Measurements from ENCODE around the gene SPATA17. TPM values are rescaled to one million over a fixed set of nuclear protein-coding genes. Genes with fewer than 3 reads are reported as not detected.

The SPATA17 gene
- total and polyA plus RNA-seq, 9 donors, result 0.16 to 8.5 (median 0.75) TPM

- intact Hi-C loops (cut with DNase I), result no loop called here
- WGBS, 3 donors, result 63 to 70% (median 67%) methylated on average over 3 of the region's 3 CpGs
- H3K27ac ChIP-seq, result no peak overlapping the region
- H3K4me3 ChIP-seq, result no peak overlapping the region
- TF ChIP-seq POLR2A (IDR thresholded peaks at IDR 0.05), result no peak
- no peak for TF ChIP-seq EP300 (IDR thresholded peaks at IDR 0.05)
- TF ChIP-seq CTCF (IDR thresholded peaks at IDR 0.05), result no peak
- no peak for DNase-seq
- H3K4me1 ChIP-seq (ENCODE audit: insufficient read depth), result no peaks in the 10 kb centered on the region
- no peaks in the 10 kb centered on the region for H3K9me3 ChIP-seq
- H3K36me3 ChIP-seq, result no peaks in the 10 kb centered on the region
- no peaks in the 10 kb centered on the region for H3K27me3 ChIP-seq
These were observed 279.7 kb downstream of the SPATA17 start for GRCh38 chr1:217910791-217911320.

DNA sequence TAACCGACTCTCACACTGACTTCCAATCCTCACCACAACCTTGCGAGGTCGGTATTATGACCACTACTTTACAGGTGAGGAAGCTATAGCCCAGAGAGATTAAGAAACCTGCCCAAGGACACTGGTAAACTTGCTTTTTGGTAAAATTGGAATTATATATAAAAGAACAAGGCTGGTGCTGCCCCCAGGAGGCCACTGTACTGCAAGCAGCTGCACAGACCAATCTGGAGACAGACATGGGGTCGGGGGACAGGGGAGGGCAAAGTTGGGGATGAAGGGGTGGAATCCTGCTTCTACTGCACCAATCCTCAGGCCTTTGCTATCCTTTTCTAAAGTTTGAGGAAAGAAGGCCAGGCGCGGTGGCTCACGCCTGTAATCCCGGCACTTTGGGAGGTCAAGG, 280.8 kb downstream of the SPATA17 start:
- Histone ChIP-seq H3K4me1 (ENCODE audit: insufficient read depth) (no peaks in the 10 kb centered on the region), H3K27me3 (no peaks in the 10 kb centered on the region), H3K9me3 (no peaks in the 10 kb centered on the region), H3K27ac (no peak overlapping the region), H3K36me3 (no peaks in the 10 kb centered on the region), H3K4me3 (no peak overlapping the region)
- 86 to 92% (median 89%) methylated on average over 8 of the region's 8 CpGs for WGBS, 3 donors
- TF ChIP-seq EP300 (IDR thresholded peaks at IDR 0.05) (no peak), POLR2A (IDR thresholded peaks at IDR 0.05) (no peak), CTCF (IDR thresholded peaks at IDR 0.05) (no peak)
- no peak for DNase-seq
- intact Hi-C loops (cut with DNase I), result no loop called here

GRCh38 chr1:217917281-217917887, 286.2 kb downstream of the SPATA17 start:
- Histone ChIP-seq H3K4me1 (ENCODE audit: insufficient read depth) (no peaks in the 10 kb centered on the region), H3K27me3 (no peaks in the 10 kb centered on the region), H3K9me3 (no peaks in the 10 kb centered on the region), H3K36me3 (no peaks in the 10 kb centered on the region), H3K4me3 (no peak overlapping the region), H3K27ac (no peak overlapping the region)
- TF ChIP-seq EP300 (IDR thresholded peaks at IDR 0.05) (no peak), POLR2A (IDR thresholded peaks at IDR 0.05) (no peak), CTCF (IDR thresholded peaks at IDR 0.05) (no peak)
- intact Hi-C loops (cut with DNase I), result no loop called here
- 45 to 57% (median 50%) methylated on average over 13 of the region's 13 CpGs for WGBS, 3 donors
- no peak for DNase-seq

GRCh38 chr1:217919683-217920388, 288.7 kb downstream of the SPATA17 start:
- no peak for TF ChIP-seq POLR2A (IDR thresholded peaks at IDR 0.05)
- no peak for TF ChIP-seq CTCF (IDR thresholded peaks at IDR 0.05)
- TF ChIP-seq EP300 (IDR thresholded peaks at IDR 0.05), result no peak
- Histone ChIP-seq H3K36me3 (no peaks in the 10 kb centered on the region), H3K27ac (no peak overlapping the region), H3K27me3 (no peaks in the 10 kb centered on the region), H3K4me1 (ENCODE audit: insufficient read depth) (no peaks in the 10 kb centered on the region), H3K9me3 (no peaks in the 10 kb centered on the region), H3K4me3 (no peak overlapping the region)
- 65 to 74% (median 71%) methylated on average over 18 of the region's 18 CpGs for WGBS, 3 donors
- intact Hi-C loops (cut with DNase I), result no loop called here
- no peak for DNase-seq

Small RNA genes lying within 50 kb of the gene (small RNA-seq; reads per million reads assigned to genes)
- not detected for gene UBBP2

Other genes starting within 250 kb of the SPATA17 start
- 10 to 100 TPM in 5 of 7 donors, 1 to 10 TPM in 2; 8.8 to 16.5 (median 11.2) TPM for gene GPATCH2, start 254 bp upstream of the SPATA17 start, total RNA-seq
- 1 to 10 TPM; 3.7 to 6.2 TPM for gene GPATCH2, start 254 bp upstream of the SPATA17 start, polyA plus RNA-seq